Caco-2 (cell line): ENCODE results near the gene OXCT1. TPM values are rescaled to one million over a fixed set of nuclear protein-coding genes. Genes with fewer than 3 reads are reported as not detected.

Source experiments
- BruUV-seq: library from RNA; stranded (reverse); fragments of 400-500 nt; replicated peaks from 2 replicates; lab custom pipeline; 2021; lab: Mats Ljungman, UMichigan
- CTCF ChIA-PET: fragments of 300-600 bp; sonication (Branson Sonifier 250); formaldehyde crosslinking; loops from one replicate; lab custom pipeline; 2022; ENCODE audit warnings: antibody characterized with exemption; lab: Charles Lee
- POLR2A ChIA-PET: fragments of 300-600 bp; sonication (Branson Sonifier 250); formaldehyde crosslinking; loops from one replicate; lab custom pipeline; 2022; ENCODE audit warnings: antibody characterized with exemption; lab: Charles Lee
- DNase-seq, 2 experiments: peaks; one replicate each; pipeline versions ENCODE4 v3.0.0 to v3.0.0-alpha.2; 2020 to 2022
- H3K27me3 ChIP-seq: replicated peaks from 2 replicates; pipeline ENCODE4 v1.6.0; 2011; ENCODE audit warnings: low read length; ENCODE audit not compliant: control insufficient read depth, insufficient read depth
- H3K36me3 ChIP-seq: 2 replicates; pipeline ENCODE4 v1.5.1; 2011; ENCODE audit warnings: low read length; ENCODE audit not compliant: control insufficient read depth, insufficient read depth
- H3K4me1 ChIP-seq: fragments of 250-450 bp; sonication (Bioruptor Pico); 2 replicates; pipeline ENCODE4 v1.5.1; 2020; ENCODE audit warnings: mild to moderate bottlenecking
- H3K4me3 ChIP-seq: 2 replicates; pipeline ENCODE4 v1.5.1; 2011; ENCODE audit warnings: low read depth, mild to moderate bottlenecking, control low read depth, low read length
- H3K9me3 ChIP-seq: fragments of 250-450 bp; sonication (Bioruptor Pico); 2 replicates; pipeline ENCODE4 v1.5.1; 2020; ENCODE audit warnings: mild to moderate bottlenecking, moderate library complexity
- H3K27ac Mint-ChIP-seq: one replicate; pipeline ENCODE4 v1.8.0; 2022; ENCODE audit warnings: mixed read lengths; ENCODE audit not compliant: unreplicated experiment
- H3K27me3 Mint-ChIP-seq: one replicate; pipeline ENCODE4 v1.8.0; 2022; ENCODE audit warnings: mixed read lengths; ENCODE audit not compliant: insufficient read depth, unreplicated experiment
- H3K36me3 Mint-ChIP-seq: one replicate; pipeline ENCODE4 v1.8.0; 2022; ENCODE audit warnings: mild to moderate bottlenecking, mixed read lengths; ENCODE audit not compliant: insufficient read depth, unreplicated experiment
- H3K4me1 Mint-ChIP-seq: one replicate; pipeline ENCODE4 v1.8.0; 2022; ENCODE audit warnings: low read depth, mixed read lengths; ENCODE audit not compliant: unreplicated experiment
- H3K4me3 Mint-ChIP-seq: one replicate; pipeline ENCODE4 v1.8.0; 2022; ENCODE audit warnings: mild to moderate bottlenecking, moderate library complexity, mixed read lengths; ENCODE audit not compliant: unreplicated experiment
- H3K9me3 Mint-ChIP-seq: one replicate; pipeline ENCODE4 v1.8.0; 2022; ENCODE audit warnings: mixed read lengths; ENCODE audit not compliant: unreplicated experiment
- intact Hi-C: fragments of 100-400 bp; cut with micrococcal nuclease; formaldehyde crosslinking; loops from one replicate; pipeline ENCODE4 v1.10.0; 2022; ENCODE audit not compliant: unreplicated experiment
- total RNA-seq: library from RNA; stranded (reverse); gene quantifications from 2 replicates; pipeline ENCODE4 v1.2.3, GENCODE V29; 2022
- TF ChIP-seq, protein P1 (sequence below), 2 experiments: fragments of 200-600 bp in 1 of 2; IDR thresholded peaks; 1 replicate in 1 of 2; 2 replicates in 1 of 2; pipeline versions ENCODE4 v1.5.1 to v1.8.0; 2011 to 2022; ENCODE audit warnings: antibody characterized with exemption in 1 of 2, control low read depth in 1 of 2, inconsistent platforms in 1 of 2, low read depth in 1 of 2, low read length in 1 of 2, mild to moderate bottlenecking in 1 of 2, moderate library complexity in 1 of 2; ENCODE audit not compliant: insufficient read depth in 1 of 2, severe bottlenecking in 1 of 2, unreplicated experiment in 1 of 2

The OXCT1 gene
- total RNA-seq, 1 experiment from 2014 or later, result 22.5 TPM

DNA sequence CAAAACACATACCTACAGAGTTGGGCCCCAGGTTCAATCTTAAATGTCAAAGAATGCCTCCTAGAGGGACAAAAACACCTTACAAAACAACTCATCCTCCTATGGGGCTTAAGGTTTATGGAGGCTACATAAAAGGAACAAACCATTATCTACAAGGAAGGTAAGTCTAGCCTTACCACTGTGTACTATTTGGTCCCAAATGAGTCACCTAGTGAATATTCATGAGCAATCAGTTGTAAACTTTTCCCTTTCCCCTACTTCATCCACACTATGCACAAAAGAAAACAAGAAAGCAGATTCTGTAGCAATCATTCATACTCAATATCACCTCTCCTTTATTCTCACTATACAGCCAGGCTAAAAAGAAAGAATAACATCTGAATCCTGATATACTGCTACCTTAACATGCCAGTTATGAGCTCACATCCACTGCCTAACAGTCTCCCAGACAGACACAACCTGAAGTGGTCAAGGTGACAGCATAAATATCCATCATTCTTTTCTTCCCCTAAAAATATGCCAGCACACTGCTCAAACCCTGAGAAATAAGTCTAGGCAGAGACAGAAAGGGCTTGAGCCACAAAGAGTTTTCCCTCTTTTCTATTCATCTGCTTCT lies 6.2 kb downstream of the OXCT1 start:
- Mint-ChIP-seq H3K27me3 (no peaks in the 10 kb centered on the region), H3K27ac (no peak overlapping the region), H3K36me3 (no peaks in the 10 kb centered on the region), H3K4me1 (no peaks in the 10 kb centered on the region), H3K4me3 (no peak overlapping the region), H3K9me3 (no peaks in the 10 kb centered on the region)
- Histone ChIP-seq H3K36me3 (no peaks in the 10 kb centered on the region), H3K27me3 (no peaks in the 10 kb centered on the region), H3K4me1 (no peaks in the 10 kb centered on the region), H3K4me3 (no peak overlapping the region), H3K9me3 (no peaks in the 10 kb centered on the region)
- intact Hi-C loops, result no loop called here
- TF ChIP-seq, protein P1, sequence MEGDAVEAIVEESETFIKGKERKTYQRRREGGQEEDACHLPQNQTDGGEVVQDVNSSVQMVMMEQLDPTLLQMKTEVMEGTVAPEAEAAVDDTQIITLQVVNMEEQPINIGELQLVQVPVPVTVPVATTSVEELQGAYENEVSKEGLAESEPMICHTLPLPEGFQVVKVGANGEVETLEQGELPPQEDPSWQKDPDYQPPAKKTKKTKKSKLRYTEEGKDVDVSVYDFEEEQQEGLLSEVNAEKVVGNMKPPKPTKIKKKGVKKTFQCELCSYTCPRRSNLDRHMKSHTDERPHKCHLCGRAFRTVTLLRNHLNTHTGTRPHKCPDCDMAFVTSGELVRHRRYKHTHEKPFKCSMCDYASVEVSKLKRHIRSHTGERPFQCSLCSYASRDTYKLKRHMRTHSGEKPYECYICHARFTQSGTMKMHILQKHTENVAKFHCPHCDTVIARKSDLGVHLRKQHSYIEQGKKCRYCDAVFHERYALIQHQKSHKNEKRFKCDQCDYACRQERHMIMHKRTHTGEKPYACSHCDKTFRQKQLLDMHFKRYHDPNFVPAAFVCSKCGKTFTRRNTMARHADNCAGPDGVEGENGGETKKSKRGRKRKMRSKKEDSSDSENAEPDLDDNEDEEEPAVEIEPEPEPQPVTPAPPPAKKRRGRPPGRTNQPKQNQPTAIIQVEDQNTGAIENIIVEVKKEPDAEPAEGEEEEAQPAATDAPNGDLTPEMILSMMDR (IDR thresholded peaks at IDR 0.05; ENCODE audit: insufficient read depth in 1 of 2, low read depth in 1 of 2, low read length in 1 of 2, severe bottlenecking in 1 of 2, unreplicated experiment in 1 of 2), result no peak
- no TSS peak for BruUV-seq
- CTCF ChIA-PET, result no interaction called here
- POLR2A ChIA-PET, result no interaction called here
- DNase-seq, result no peak

DNA sequence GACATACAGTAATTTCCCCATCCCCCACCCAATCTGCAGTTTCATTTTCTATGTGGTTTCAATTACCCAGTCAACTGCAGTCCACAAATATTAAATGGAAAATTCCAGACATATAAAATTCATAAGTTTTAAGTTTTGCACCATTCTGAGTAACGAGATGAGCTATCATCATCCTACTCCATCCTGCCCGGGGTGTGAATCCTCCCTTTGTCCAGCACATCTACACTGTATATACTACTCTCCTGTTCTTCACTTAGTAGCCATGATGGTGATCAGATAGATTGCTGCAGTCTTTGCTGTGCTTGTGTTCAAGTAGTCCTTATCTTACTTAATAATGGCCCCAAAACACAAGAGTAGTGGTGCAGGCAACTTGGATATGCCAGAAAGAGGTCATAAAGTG lies 11.3 kb downstream of the OXCT1 start:
- no peak overlapping the region for H3K4me3 ChIP-seq
- no peak for DNase-seq
- H3K9me3 ChIP-seq, result no peaks in the 10 kb centered on the region
- Mint-ChIP-seq H3K27me3 (no peaks in the 10 kb centered on the region), H3K27ac (no peak overlapping the region), H3K4me1 (no peaks in the 10 kb centered on the region), H3K9me3 (no peaks in the 10 kb centered on the region), H3K36me3 (no peaks in the 10 kb centered on the region), H3K4me3 (no peak overlapping the region)
- no peaks in the 10 kb centered on the region for H3K4me1 ChIP-seq
- TF ChIP-seq, protein P1 (IDR thresholded peaks at IDR 0.05; ENCODE audit: insufficient read depth in 1 of 2, low read depth in 1 of 2, low read length in 1 of 2, severe bottlenecking in 1 of 2, unreplicated experiment in 1 of 2), result no peak
- POLR2A ChIA-PET, result no interaction called here
- CTCF ChIA-PET, result no interaction called here
- intact Hi-C loops, result loop anchor here (5.0 kb wide), 1 partner anchor 148 kb away; no protein-coding TSS in a partner anchor
- no peaks in the 10 kb centered on the region for H3K27me3 ChIP-seq
- no peaks in the 10 kb centered on the region for H3K36me3 ChIP-seq
- BruUV-seq, result no TSS peak

DNA sequence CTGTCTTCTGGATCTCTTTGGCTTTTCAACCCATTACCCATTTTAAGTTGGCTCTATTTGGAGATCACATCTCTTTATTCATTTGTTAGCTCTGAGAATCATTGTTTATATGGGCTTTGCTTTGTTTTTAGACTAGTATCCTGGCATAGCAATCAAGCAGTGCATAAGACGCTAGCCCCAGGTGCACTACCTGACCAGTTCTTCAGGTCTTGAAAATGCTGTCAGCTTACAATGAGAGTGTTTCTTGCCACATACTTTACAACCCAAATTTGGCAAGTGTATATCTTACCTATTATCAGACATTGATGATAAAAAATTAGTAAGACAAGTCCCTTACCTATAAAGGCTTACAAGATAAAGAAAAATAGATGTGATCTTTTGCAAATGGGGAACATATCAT lies 12.2 kb downstream of the OXCT1 start:
- intact Hi-C loops, result loop anchor here (2.0 to 5.0 kb wide), 2 partner anchors 149 to 1031 kb away; no protein-coding TSS in a partner anchor
- TF ChIP-seq, protein P1 (IDR thresholded peaks at IDR 0.05; ENCODE audit: insufficient read depth in 1 of 2, low read depth in 1 of 2, low read length in 1 of 2, severe bottlenecking in 1 of 2, unreplicated experiment in 1 of 2), result no peak
- CTCF ChIA-PET, result no interaction called here
- Histone ChIP-seq H3K9me3 (no peaks in the 10 kb centered on the region), H3K4me3 (no peak overlapping the region), H3K36me3 (no peaks in the 10 kb centered on the region), H3K4me1 (no peaks in the 10 kb centered on the region), H3K27me3 (no peaks in the 10 kb centered on the region)
- Mint-ChIP-seq H3K4me3 (no peak overlapping the region), H3K4me1 (no peaks in the 10 kb centered on the region), H3K36me3 (no peaks in the 10 kb centered on the region), H3K27ac (no peak overlapping the region), H3K9me3 (no peaks in the 10 kb centered on the region), H3K27me3 (no peaks in the 10 kb centered on the region)
- DNase-seq, result no peak
- POLR2A ChIA-PET, result no interaction called here
- no TSS peak for BruUV-seq
